SJSA1 (cell line): Measurements from ENCODE around the gene SNX12. TPM values are rescaled to one million over a fixed set of nuclear protein-coding genes. Genes with fewer than 3 reads are reported as not detected.

Experiments
- DNase-seq, 2 experiments: peaks; one replicate each; pipeline ENCODE4 v3.0.0-alpha.2; 2015 to 2020; ENCODE audit warnings: low spot score in 2 of 2, low read depth in 1 of 2
- H3K27ac ChIP-seq: fragments of 250-450 bp; sonication (Bioruptor Pico); 2 replicates; pipeline ENCODE4 v1.5.1; 2020; ENCODE audit warnings: mild to moderate bottlenecking, moderate library complexity
- H3K27me3 ChIP-seq: fragments of 250-450 bp; sonication (Bioruptor Pico); replicated peaks from 2 replicates; pipeline ENCODE4 v1.5.1; 2020; ENCODE audit warnings: mild to moderate bottlenecking, moderate library complexity
- H3K36me3 ChIP-seq: fragments of 250-450 bp; sonication (Bioruptor Pico); 2 replicates; pipeline ENCODE4 v1.5.1; 2020; ENCODE audit warnings: mild to moderate bottlenecking
- H3K4me1 ChIP-seq: fragments of 250-450 bp; sonication (Bioruptor Pico); replicated peaks from 2 replicates; pipeline ENCODE4 v1.6.1; 2021; ENCODE audit warnings: mild to moderate bottlenecking
- H3K4me3 ChIP-seq: fragments of 250-450 bp; sonication (Bioruptor Pico); 2 replicates; pipeline ENCODE4 v1.5.1; 2020; ENCODE audit warnings: mild to moderate bottlenecking
- H3K9me3 ChIP-seq: fragments of 250-450 bp; sonication (Bioruptor Pico); replicated peaks from 2 replicates; pipeline ENCODE4 v1.5.1; 2020; ENCODE audit warnings: mild to moderate bottlenecking
- total RNA-seq: library from RNA; depleted of rRNA; stranded (reverse); fragments of >200 nt; shearing (Covaris generic); gene quantifications from 2 replicates; pipeline ENCODE4 v1.2.3, GENCODE V29; 2014

Gene SNX12
- total RNA-seq, 1 experiment from 2014 or later: 50.8 TPM

GRCh38 chrX:71099736-71100135, 31.6 kb upstream of the SNX12 start:
- no peak overlapping the region for H3K27ac ChIP-seq
- no peaks in the 10 kb centered on the region for H3K36me3 ChIP-seq
- no peaks in the 10 kb centered on the region for H3K4me1 ChIP-seq
- H3K27me3 ChIP-seq: no peaks in the 10 kb centered on the region
- no peak for DNase-seq
- no peaks in the 10 kb centered on the region for H3K9me3 ChIP-seq
- H3K4me3 ChIP-seq: no peak overlapping the region

DNA sequence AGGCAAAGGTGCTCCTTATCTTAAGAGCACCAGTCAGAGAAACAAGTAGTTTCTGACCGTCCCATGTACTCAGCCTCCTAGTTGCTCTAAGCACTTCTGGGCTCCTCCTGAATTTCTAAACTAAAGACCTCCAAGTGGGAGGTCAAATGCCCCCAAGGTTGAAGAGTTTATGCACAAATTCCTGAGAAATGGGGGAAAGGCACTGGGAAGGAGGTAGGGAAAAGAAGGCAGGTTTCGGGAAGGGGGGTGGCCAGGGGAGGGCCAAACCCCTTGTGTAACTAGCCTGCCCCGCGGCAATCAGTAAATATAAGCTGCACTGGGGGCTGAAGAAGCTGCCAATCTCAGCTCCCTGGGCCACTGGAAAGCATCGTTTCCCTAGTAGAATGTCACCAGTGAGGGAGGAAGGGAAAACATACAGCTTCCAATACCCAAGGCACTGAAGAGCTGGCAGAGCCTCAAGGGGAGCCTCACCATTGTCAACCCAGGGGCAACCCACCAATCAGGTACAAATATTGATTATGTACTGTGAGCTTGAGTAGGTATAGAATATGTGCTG, 30.9 kb upstream of the SNX12 start:
- H3K4me1 ChIP-seq: no peaks in the 10 kb centered on the region
- no peak for DNase-seq
- H3K4me3 ChIP-seq: no peak overlapping the region

DNA sequence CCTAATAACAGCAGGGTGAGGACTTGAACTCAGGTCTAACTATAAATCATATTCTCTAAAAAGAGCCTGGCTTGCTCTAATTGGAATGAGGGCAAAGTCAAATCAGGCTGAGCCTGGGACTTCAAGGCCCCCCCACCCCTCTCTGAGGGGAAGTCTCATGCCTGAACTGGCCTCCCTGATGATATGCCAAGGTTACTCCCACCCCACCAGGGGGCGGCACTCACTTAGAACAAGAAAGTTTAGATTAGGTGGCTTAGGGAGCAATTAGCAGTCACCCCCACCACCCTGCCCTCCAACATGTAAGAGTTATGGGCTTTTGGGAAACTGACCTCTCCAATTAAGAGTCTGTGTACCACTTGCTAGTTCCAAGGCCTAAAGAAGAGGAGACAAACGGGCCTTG, 30.2 kb upstream of the SNX12 start:
- H3K27me3 ChIP-seq: no peaks in the 10 kb centered on the region
- no peaks in the 10 kb centered on the region for H3K9me3 ChIP-seq
- DNase-seq: no peak
- no peaks in the 10 kb centered on the region for H3K4me1 ChIP-seq
- H3K27ac ChIP-seq: no peak overlapping the region
- H3K36me3 ChIP-seq: no peaks in the 10 kb centered on the region
- no peak overlapping the region for H3K4me3 ChIP-seq

More for the DNA sequence above, 30.9 kb upstream of the SNX12 start:
- no peaks in the 10 kb centered on the region for H3K27me3 ChIP-seq
- H3K9me3 ChIP-seq: no peaks in the 10 kb centered on the region
- H3K27ac ChIP-seq: no peak overlapping the region
- H3K36me3 ChIP-seq: no peaks in the 10 kb centered on the region

GRCh38 chrX:71096760-71097032, 28.6 kb upstream of the SNX12 start:
- no peak overlapping the region for H3K27ac ChIP-seq
- no peaks in the 10 kb centered on the region for H3K4me1 ChIP-seq
- DNase-seq: no peak
- no peaks in the 10 kb centered on the region for H3K9me3 ChIP-seq
- H3K36me3 ChIP-seq: no peaks in the 10 kb centered on the region
- no peak overlapping the region for H3K4me3 ChIP-seq
- H3K27me3 ChIP-seq: no peaks in the 10 kb centered on the region

DNA sequence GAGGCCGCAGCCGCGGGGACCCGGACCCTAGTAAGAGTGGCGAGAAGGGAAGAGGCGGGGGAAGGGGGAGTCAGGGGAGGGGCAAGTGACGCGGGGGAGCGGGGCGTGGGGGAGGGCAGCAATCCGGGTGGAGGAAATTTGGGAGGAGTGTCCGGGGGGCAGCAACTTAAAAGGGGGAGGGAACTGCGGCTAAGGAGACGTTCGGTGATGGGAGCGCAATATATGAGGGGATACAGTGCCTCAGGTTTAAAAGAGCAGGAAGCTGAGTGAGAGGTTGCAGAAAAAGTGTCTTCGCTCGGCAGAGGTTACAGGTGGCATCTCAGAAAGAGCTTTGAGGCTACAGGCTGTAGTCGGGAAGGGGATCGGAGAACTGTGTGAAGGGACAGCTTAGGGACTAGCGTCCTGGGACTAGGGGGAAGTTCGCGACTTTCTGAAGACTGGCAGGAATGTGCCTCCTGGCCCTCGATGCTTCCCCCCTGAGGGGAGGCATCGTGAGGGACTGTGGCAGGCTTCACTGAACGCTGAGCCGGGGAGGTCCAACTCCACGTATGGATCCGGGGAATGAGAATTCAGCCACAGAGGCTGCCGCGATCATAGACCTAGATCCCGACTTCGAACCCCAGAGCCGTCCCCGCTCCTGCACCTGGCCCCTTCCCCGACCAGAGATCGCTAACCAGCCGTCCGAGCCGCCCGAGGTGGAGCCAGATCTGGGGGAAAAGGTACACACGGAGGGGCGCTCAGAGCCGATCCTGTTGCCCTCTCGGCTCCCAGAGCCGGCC, 28.0 kb upstream of the SNX12 start:
- no peak overlapping the region for H3K27ac ChIP-seq
- H3K36me3 ChIP-seq: no peaks in the 10 kb centered on the region
- H3K9me3 ChIP-seq: no peaks in the 10 kb centered on the region
- DNase-seq: no peak
- H3K4me3 ChIP-seq: no peak overlapping the region
- no peaks in the 10 kb centered on the region for H3K27me3 ChIP-seq
- H3K4me1 ChIP-seq: no peaks in the 10 kb centered on the region

- DNase-seq: peak; percentile 37 to 83
- H3K27ac ChIP-seq: no peak within 1 kb of the TSS
- H3K4me3 ChIP-seq: peak within 1 kb of the TSS; percentile 37
- no peaks in the 10 kb centered on the region for H3K4me1 ChIP-seq
- no peaks in the 10 kb centered on the region for H3K9me3 ChIP-seq
- H3K36me3 ChIP-seq: no peaks in the 10 kb centered on the region
- no peaks in the 10 kb centered on the region for H3K27me3 ChIP-seq
Observed at GRCh38 chrX:71095555-71095980, 27.4 kb upstream of the SNX12 start, which contains the start of gene FOXO4. TSS of gene FOXO4 (plus strand) at chrX:71095851. CDS start at chrX:71096529, 678 bp downstream.

- Histone ChIP-seq H3K4me1 (no peaks in the 10 kb centered on the region), H3K27me3 (no peaks in the 10 kb centered on the region), H3K9me3 (no peaks in the 10 kb centered on the region), H3K27ac (no peak overlapping the region), H3K4me3 (peak overlapping the region; percentile 37), H3K36me3 (no peaks in the 10 kb centered on the region)
- DNase-seq: no peak
Observed at GRCh38 chrX:71095033-71095432, 26.9 kb upstream of the SNX12 start.

GRCh38 chrX:71091263-71091662, 23.1 kb upstream of the SNX12 start:
- H3K27me3 ChIP-seq: no peaks in the 10 kb centered on the region
- no peaks in the 10 kb centered on the region for H3K9me3 ChIP-seq
- H3K4me1 ChIP-seq: no peaks in the 10 kb centered on the region
- no peak overlapping the region for H3K4me3 ChIP-seq
- no peak overlapping the region for H3K27ac ChIP-seq
- DNase-seq: no peak
- no peaks in the 10 kb centered on the region for H3K36me3 ChIP-seq

DNA sequence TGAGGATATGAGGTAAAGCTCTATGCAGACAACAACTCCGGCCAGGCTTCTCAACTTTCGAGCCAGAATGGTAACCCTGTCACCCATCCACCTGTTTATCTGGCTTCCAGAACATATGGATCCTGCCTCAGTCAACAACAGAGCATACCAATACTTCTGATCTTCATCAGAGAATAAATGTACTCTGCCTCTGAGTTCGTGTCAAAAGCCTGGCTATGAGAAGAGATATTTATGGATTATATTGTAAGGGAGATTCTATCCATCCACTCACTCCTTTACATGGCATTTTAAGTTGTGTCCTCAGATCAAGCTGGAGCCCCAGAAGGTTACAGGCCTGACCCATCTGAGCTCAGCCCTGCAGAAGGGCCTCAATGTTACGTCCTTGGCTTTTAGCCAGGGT, 17.8 kb upstream of the SNX12 start:
- H3K4me3 ChIP-seq: no peak overlapping the region
- DNase-seq: no peak
- no peaks in the 10 kb centered on the region for H3K27me3 ChIP-seq
- no peaks in the 10 kb centered on the region for H3K9me3 ChIP-seq
- H3K36me3 ChIP-seq: no peaks in the 10 kb centered on the region
- peaks cover 10% of the 10 kb centered on the region for H3K4me1 ChIP-seq
- H3K27ac ChIP-seq: no peak overlapping the region

DNA sequence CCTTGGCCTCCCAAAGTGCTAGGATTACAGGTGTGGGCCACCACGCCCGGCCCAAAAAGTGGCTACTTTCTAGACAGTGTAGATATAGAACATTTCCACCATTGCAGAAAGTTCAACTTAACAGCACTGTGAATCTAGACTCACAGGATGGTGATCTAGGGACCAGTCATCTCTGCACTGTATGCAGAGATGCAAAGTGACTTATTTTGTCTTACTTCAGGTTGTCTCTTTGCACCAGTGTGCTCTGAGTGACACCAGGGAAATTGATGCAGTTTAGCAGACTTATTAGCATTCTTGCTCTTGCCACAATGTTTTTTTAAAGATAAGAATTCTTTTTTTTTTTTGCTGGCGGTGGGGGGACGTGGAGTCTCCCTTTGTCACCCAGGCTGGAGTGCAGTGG, 14.7 kb upstream of the SNX12 start:
- Histone ChIP-seq H3K27ac (no peak overlapping the region), H3K9me3 (no peaks in the 10 kb centered on the region), H3K27me3 (no peaks in the 10 kb centered on the region), H3K4me3 (no peak overlapping the region), H3K36me3 (no peaks in the 10 kb centered on the region), H3K4me1 (peaks cover 10% of the 10 kb centered on the region)
- DNase-seq: no peak

DNA sequence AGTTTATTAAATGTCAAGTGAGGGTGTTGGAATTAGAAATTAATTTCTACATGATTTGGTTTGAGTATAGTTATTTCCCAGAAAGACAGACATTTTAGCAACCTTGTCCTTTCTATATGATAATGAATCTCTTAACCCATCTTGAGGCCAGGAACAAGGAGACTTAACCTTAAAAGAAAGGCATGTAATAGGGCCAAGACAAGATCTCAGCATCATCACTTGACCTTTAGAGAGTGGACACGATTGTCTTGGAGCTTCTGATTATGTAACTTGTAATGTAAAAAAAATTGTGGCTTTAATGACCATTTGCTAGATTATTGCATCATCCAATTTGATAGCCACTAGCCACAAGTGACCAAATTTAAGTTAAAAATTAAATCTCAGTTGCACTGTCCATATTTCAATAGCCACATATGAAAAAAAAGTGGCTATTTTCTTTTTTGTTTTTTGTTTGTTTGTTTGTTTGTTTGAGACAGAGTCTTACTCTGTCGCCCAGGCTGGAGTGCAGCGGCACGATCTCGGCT, 14.1 kb upstream of the SNX12 start:
- Histone ChIP-seq H3K27me3 (no peaks in the 10 kb centered on the region), H3K4me1 (peaks cover 10% of the 10 kb centered on the region), H3K27ac (no peak overlapping the region), H3K36me3 (no peaks in the 10 kb centered on the region), H3K9me3 (no peaks in the 10 kb centered on the region), H3K4me3 (no peak overlapping the region)
- no peak for DNase-seq

DNA sequence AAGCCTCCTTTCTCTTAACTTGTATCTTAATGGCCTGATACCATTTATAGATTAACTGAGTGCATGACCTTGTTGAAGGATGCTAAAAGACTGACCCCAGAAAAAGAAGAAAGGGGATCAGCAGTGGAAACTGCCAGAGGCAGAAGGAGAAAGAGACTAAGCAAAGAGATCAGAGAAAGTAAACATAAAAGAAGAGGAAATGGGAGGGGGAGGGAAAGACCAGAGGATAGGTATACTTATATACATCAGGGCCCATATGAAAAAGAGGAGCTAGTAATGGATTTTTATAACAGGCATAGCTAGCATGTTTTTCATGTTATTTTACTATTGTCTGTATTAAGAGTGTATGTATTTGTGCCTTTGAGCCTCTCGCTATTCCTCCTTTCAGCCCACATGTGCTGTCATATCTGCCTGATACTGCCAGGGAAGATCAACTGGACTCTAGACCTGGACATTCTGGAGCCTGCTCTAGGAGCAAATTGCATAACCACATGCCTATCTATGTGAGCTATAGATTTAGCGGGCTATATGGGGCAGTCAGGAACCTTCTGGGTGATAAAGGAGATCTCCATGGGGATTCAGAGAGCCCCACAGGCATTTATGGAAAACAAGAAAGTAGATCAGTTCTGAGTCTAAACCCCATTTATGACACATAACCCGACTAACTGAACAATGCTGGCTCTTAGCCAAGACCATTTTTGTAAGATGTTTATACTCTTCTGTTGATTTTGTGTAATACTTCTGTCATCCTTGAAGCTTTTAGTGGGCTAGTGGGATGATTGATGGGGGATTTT, 13.4 kb upstream of the SNX12 start:
- Histone ChIP-seq H3K9me3 (no peaks in the 10 kb centered on the region), H3K36me3 (no peaks in the 10 kb centered on the region), H3K4me3 (no peak overlapping the region), H3K27me3 (no peaks in the 10 kb centered on the region), H3K4me1 (peaks cover 10% of the 10 kb centered on the region), H3K27ac (no peak overlapping the region)
- DNase-seq: peak in 1 of 2 experiments; percentile 36

- no peak overlapping the region for H3K27ac ChIP-seq
- no peak overlapping the region for H3K4me3 ChIP-seq
- H3K36me3 ChIP-seq: no peaks in the 10 kb centered on the region
Observed at GRCh38 chrX:71070531-71070930, 2.4 kb upstream of the SNX12 start.

GRCh38 chrX:71067712-71068043, 456 bp downstream of the SNX12 start:
- peak overlapping the region; percentile 63 for H3K27ac ChIP-seq
- no peaks in the 10 kb centered on the region for H3K9me3 ChIP-seq
- peak overlapping the region; percentile 61 for H3K4me3 ChIP-seq
- no peaks in the 10 kb centered on the region; the same call in 1 of the 2 replicates for H3K27me3 ChIP-seq
- DNase-seq: peak in 1 of 2 experiments; percentile 24
- H3K4me1 ChIP-seq: 0 out of 2 replicates have a peak, but pooled peaks cover 11% of the 10 kb centered on the region
- no peaks in the 10 kb centered on the region for H3K36me3 ChIP-seq

More at GRCh38 chrX:71070531-71070930, 2.4 kb upstream of the SNX12 start:
- DNase-seq: no peak
- Histone ChIP-seq H3K27me3 (no peaks in the 10 kb centered on the region; the same call in 1 of the 2 replicates), H3K4me1 (0 out of 2 replicates have a peak, but pooled peaks cover 11% of the 10 kb centered on the region), H3K9me3 (no peaks in the 10 kb centered on the region)
